A673 (cell line): ENCODE measurements around the gene STEAP1B. TPM values are rescaled to one million over a fixed set of nuclear protein-coding genes. Genes with fewer than 3 reads are reported as not detected.
"Not testable (repeated sequence)": the region's sequence is repeated elsewhere in the genome, so short reads cannot be mapped to it uniquely, and the experiment has no call there.

Experiments used
- Bru-seq: library from RNA; stranded (reverse); fragments of 400-500 nt; gene quantifications from one replicate; lab custom pipeline; 2021; lab: Mats Ljungman, UMichigan
- BruChase-seq, 2 experiments: library from RNA; stranded (reverse); fragments of 400-500 nt; gene quantifications; one replicate each; lab custom pipeline; 2021; lab: Mats Ljungman, UMichigan
- BruUV-seq: library from RNA; stranded (reverse); fragments of 400-500 nt; replicated peaks from 2 replicates; lab custom pipeline; 2021; lab: Mats Ljungman, UMichigan
- CTCF ChIA-PET: fragments of 300-600 bp; sonication (Branson Sonifier 250); formaldehyde crosslinking; loops from one replicate; lab custom pipeline; 2022; ENCODE audit warnings: antibody characterized with exemption; lab: Charles Lee
- POLR2A ChIA-PET: fragments of 300-600 bp; sonication (Branson Sonifier 250); formaldehyde crosslinking; loops from one replicate; lab custom pipeline; 2022; ENCODE audit warnings: antibody characterized with exemption; ENCODE audit not compliant: low non-redundant PET; lab: Charles Lee
- DNase-seq: peaks from one replicate; pipeline ENCODE4 v3.0.0-alpha.2; 2015; ENCODE audit warnings: low spot score
- H3K27ac ChIP-seq: fragments of 200-600 bp; sonication (generic); 2 replicates; pipeline ENCODE4 v1.5.1; 2016; ENCODE audit warnings: mixed run types, low read depth, mild to moderate bottlenecking, mixed read lengths, antibody characterized with exemption, low read length; ENCODE audit not compliant: poor library complexity, severe bottlenecking
- H3K27me3 ChIP-seq: fragments of 200-600 bp; sonication (generic); replicated peaks from 2 replicates; pipeline ENCODE4 v1.6.1; 2017; ENCODE audit warnings: mixed run types, low read depth, mild to moderate bottlenecking, mixed read lengths, antibody characterized with exemption, low read length; ENCODE audit not compliant: insufficient read depth, poor library complexity
- H3K36me3 ChIP-seq: fragments of 200-600 bp; sonication (generic); 2 replicates; pipeline ENCODE4 v1.6.1; 2016; ENCODE audit warnings: mixed run types, mild to moderate bottlenecking, mixed read lengths, antibody characterized with exemption, low read length; ENCODE audit not compliant: insufficient read depth, poor library complexity, severe bottlenecking
- H3K4me1 ChIP-seq: fragments of 200-600 bp; sonication (generic); 2 replicates; pipeline ENCODE4 v1.6.1; 2017; ENCODE audit warnings: mixed run types, mild to moderate bottlenecking, mixed read lengths, antibody characterized with exemption, low read length; ENCODE audit not compliant: insufficient read depth, poor library complexity, severe bottlenecking
- H3K4me3 ChIP-seq: fragments of 200-600 bp; sonication (generic); 2 replicates; pipeline ENCODE4 v1.5.1; 2016; ENCODE audit warnings: low read depth, mixed run types, mild to moderate bottlenecking, mixed read lengths, low read length; ENCODE audit not compliant: poor library complexity, severe bottlenecking
- H3K9me3 ChIP-seq: fragments of 200-600 bp; sonication (generic); 2 replicates; pipeline ENCODE4 v1.6.1; 2016; ENCODE audit warnings: mixed run types, low read depth, mild to moderate bottlenecking, mixed read lengths, antibody characterized with exemption, low read length; ENCODE audit not compliant: poor library complexity, severe bottlenecking
- EZH2 ChIP-seq: fragments of 200-600 bp; sonication (generic); IDR thresholded peaks from 2 replicates; pipeline ENCODE4 v1.6.1; 2017; ENCODE audit warnings: borderline replicate concordance, low read depth, mild to moderate bottlenecking, mixed read lengths, antibody characterized with exemption, low read length; ENCODE audit not compliant: poor library complexity, severe bottlenecking
- intact Hi-C: fragments of 100-400 bp; cut with micrococcal nuclease; formaldehyde crosslinking; loops from one replicate; pipeline ENCODE4 v1.10.0; 2022; ENCODE audit not compliant: unreplicated experiment
- long read RNA-seq: library from polyadenylated mRNA; stranded (forward); transcript quantifications from one replicate; pipeline ENCODE4 v2.0.0, GENCODE V29; 2022
- total RNA-seq: library from RNA; stranded (reverse); gene quantifications from 2 replicates; pipeline ENCODE4 v1.2.3, GENCODE V29; 2021
- TF ChIP-seq, protein P1 (sequence below): fragments of 300-800, 200-600 bp; sonication (generic); conservative IDR thresholded peaks from 2 replicates; pipeline ENCODE4 v1.5.1; 2017; ENCODE audit warnings: low read depth, mild to moderate bottlenecking, antibody characterized with exemption, low read length, moderate library complexity, mixed read lengths

Gene STEAP1B
- 49.9 and 53.0 TPM in 2 replicates for total RNA-seq
- percentile 88 among the genes with signal in this experiment for Bru-seq, nascent RNA
- BruChase-seq, experiment 1, labeled RNA remaining after a 2-hour chase, result percentile 89 among the genes with signal in this experiment
- percentile 76 among the genes with signal in this experiment for BruChase-seq, experiment 2, labeled RNA remaining after a 6-hour chase
- long read RNA-seq, partial matches to known transcripts, result 5 of 67 reads
- long read RNA-seq, other reads (novel, unspliced or antisense), result 60 of 67 reads

DNA sequence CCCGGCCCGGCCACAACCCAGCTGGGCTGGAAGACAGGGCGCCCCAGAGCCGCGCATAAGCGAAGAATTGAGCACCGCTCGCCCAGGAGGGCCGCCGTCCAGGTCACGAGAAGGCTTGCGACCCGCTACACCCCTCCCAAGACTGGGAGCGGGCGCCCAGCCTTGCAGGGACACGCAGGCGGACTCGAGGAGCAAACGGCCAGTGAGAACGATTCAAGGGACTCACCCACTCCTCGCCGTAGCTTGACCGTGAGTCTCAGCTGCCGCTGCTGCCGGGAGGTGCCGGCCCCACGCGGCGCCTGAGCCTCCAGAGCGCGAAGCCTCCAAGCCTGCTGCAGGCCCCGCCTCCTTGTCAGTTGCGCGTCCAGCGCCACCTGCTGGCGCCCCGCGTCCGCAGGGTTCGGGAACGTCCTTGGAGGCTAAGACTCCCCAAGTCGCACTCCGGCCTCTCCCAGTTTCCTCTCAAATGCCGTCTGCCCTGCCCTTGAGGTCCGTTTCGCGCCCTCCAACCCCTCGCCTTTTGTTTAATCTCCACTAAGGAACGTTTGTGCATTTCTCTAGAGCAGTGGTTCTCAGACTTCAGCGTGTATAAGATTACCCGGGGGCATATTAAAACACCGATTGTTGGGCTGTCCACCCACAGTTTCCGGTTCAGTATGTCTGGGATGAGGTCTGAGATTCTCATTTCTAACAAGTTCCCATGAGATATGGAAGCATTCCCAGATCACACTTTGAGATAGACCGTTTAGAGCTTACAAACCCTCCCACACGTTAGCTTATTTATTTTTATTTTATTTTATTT is at the start of gene STEAP1B:
STEAP1B (minus strand) TSS at position 301 of the 802 bp plus-strand sequence. CDS start 5,333 bp downstream, outside the sequence.
- H3K27ac ChIP-seq, result peak within 1 kb of the TSS; percentile 87
- BruUV-seq, POLR2A ChIA-PET, H3K27me3 ChIP-seq, H3K36me3 ChIP-seq, H3K9me3 ChIP-seq: not testable (repeated sequence)
- TF ChIP-seq, protein P1, sequence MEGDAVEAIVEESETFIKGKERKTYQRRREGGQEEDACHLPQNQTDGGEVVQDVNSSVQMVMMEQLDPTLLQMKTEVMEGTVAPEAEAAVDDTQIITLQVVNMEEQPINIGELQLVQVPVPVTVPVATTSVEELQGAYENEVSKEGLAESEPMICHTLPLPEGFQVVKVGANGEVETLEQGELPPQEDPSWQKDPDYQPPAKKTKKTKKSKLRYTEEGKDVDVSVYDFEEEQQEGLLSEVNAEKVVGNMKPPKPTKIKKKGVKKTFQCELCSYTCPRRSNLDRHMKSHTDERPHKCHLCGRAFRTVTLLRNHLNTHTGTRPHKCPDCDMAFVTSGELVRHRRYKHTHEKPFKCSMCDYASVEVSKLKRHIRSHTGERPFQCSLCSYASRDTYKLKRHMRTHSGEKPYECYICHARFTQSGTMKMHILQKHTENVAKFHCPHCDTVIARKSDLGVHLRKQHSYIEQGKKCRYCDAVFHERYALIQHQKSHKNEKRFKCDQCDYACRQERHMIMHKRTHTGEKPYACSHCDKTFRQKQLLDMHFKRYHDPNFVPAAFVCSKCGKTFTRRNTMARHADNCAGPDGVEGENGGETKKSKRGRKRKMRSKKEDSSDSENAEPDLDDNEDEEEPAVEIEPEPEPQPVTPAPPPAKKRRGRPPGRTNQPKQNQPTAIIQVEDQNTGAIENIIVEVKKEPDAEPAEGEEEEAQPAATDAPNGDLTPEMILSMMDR, result peak; percentile 83
- peak; percentile 96 for DNase-seq
- peak within 1 kb of the TSS; percentile 66 for H3K4me3 ChIP-seq
- peaks cover 16% of the 10 kb centered on the region for H3K4me1 ChIP-seq
- CTCF ChIA-PET, result interaction anchor here (0.6 to 1.1 kb wide), 3 partner anchors 387 to 390 kb away, joined by 3 to 7 read pairs (median 3); no protein-coding TSS in a partner anchor
- intact Hi-C loops, result loop anchor here (2.0 kb wide), 1 partner anchor 389 kb away; no protein-coding TSS in a partner anchor

DNA sequence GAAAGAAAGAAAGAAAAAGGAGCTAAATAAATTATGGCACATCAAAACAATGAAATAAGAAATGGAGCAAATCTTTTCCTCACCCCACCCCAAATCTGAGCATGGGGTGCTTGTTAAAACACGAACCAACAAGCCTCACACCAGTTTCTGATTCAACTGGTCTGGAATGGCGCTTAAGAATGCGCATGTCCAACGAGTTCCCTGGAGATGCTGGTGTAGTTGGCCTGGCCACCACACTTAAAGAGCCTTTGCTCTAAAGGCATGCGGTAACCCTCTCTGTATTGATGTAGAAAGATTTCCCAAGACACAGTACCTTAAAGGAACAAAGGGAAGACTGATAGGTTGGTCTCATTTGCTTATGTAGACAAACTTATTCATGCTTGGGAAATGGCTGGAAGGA is 49.1 kb upstream of the STEAP1B start:
- intact Hi-C loops, result no loop called here
- Histone ChIP-seq H3K27ac (no peak overlapping the region), H3K9me3 (no peaks in the 10 kb centered on the region), H3K4me1 (peaks cover 2% of the 10 kb centered on the region), H3K36me3 (no peaks in the 10 kb centered on the region), H3K27me3 (peaks cover 68% of the 10 kb centered on the region), H3K4me3 (no peak overlapping the region)
- TF ChIP-seq, protein P1, result no peak
- no peak for TF ChIP-seq EZH2
- no TSS peak for BruUV-seq
- CTCF ChIA-PET, result no interaction called here
- POLR2A ChIA-PET, result no interaction called here
- no peak for DNase-seq

DNA sequence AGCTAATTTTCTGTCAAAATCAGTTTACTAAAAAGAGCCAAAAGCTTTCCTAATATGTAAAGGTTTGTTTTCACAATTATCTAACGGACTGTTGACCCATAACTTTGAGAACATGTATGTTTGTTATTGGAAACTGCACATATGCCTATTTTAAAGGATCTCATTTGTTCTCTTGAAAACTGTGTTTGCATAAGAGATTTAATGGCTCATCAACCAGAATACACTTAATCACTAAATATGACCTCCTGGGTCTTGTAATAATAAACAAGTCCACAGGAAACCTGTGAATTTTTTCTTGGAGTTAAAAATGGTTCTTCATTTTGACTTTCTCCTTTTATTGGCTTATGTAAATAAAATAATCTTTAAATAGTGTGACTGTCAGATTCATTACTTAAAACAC is 48.3 kb upstream of the STEAP1B start:
- CTCF ChIA-PET, result no interaction called here
- no peak overlapping the region for H3K27ac ChIP-seq
- BruUV-seq, result no TSS peak
- no peaks in the 10 kb centered on the region for H3K36me3 ChIP-seq
- H3K9me3 ChIP-seq, result no peaks in the 10 kb centered on the region
- TF ChIP-seq, protein P1, result no peak
- TF ChIP-seq EZH2, result no peak
- no peak for DNase-seq
- POLR2A ChIA-PET, result no interaction called here
- H3K4me1 ChIP-seq, result peaks cover 2% of the 10 kb centered on the region
- H3K27me3 ChIP-seq, result peaks cover 67% of the 10 kb centered on the region
- intact Hi-C loops, result no loop called here
- H3K4me3 ChIP-seq, result no peak overlapping the region
